ENCODE results near the gene SIRT2.
"Not testable (repeated sequence)": the region's sequence is repeated elsewhere in the genome, so short reads cannot be mapped to it uniquely, and the experiment has no call there.

SIRT2 gene

GRCh38 chr19:38842439-38843174, 56.8 kb downstream of the SIRT2 start:
- DNase-seq, result peak; percentile 71

GRCh38 chr19:38841787-38842438, 57.5 kb downstream of the SIRT2 start:
- DNase-seq, result peak; percentile 60

GRCh38 chr19:38841180-38841766, 58.1 kb downstream of the SIRT2 start:
- no peak for DNase-seq

GRCh38 chr19:38840583-38840968, 58.8 kb downstream of the SIRT2 start:
- no peak for DNase-seq

- DNase-seq, result no peak
Observed at GRCh38 chr19:38839816-38840582, 59.4 kb downstream of the SIRT2 start.

- no peak for DNase-seq
Observed at GRCh38 chr19:38838986-38839761, 60.2 kb downstream of the SIRT2 start.

- peak; percentile 74 for DNase-seq
Observed at GRCh38 chr19:38838208-38838985, 61.0 kb downstream of the SIRT2 start.

GRCh38 chr19:38837656-38838121, 61.7 kb downstream of the SIRT2 start:
- DNase-seq, result no peak

- no peak for DNase-seq
Observed at GRCh38 chr19:38836983-38837626, 62.3 kb downstream of the SIRT2 start.

- DNase-seq, result no peak
Observed at GRCh38 chr19:38836159-38836982, 63.0 kb downstream of the SIRT2 start.

- no peak for DNase-seq
Observed at GRCh38 chr19:38834590-38834989, 64.8 kb downstream of the SIRT2 start.

GRCh38 chr19:38834104-38834490, 65.3 kb downstream of the SIRT2 start:
- no peak for DNase-seq

GRCh38 chr19:38833092-38833425, 66.4 kb downstream of the SIRT2 start:
- DNase-seq, result no peak

- no peak for DNase-seq
Observed at GRCh38 chr19:38831142-38831605, 68.2 kb downstream of the SIRT2 start.

GRCh38 chr19:38830039-38830733, 69.2 kb downstream of the SIRT2 start:
- no peak for DNase-seq

GRCh38 chr19:38829203-38829602, 70.2 kb downstream of the SIRT2 start:
- DNase-seq, result not testable (repeated sequence)

All from activated CD8-positive, alpha-beta memory T cell treated with anti-CD3 and anti-CD28 coated beads for 24 hours (primary cell).